T47D (cell line): ENCODE data around the gene CCDC7.
"Not testable (repeated sequence)": the region's sequence is repeated elsewhere in the genome, so short reads cannot be mapped to it uniquely, and the experiment has no call there.

Experiments
- DNase-seq, 2 experiments: peaks; one replicate each; pipeline versions ENCODE4 v3.0.0 to v3.0.0-alpha.2; 2011 to 2012; ENCODE audit warnings: low read depth in 1 of 2, low spot score in 1 of 2
- JUND ChIP-seq: IDR thresholded peaks from 2 replicates; pipeline ENCODE4 v1.6.1; 2012; ENCODE audit warnings: low read depth
- in situ Hi-C: cut with HindIII; loops from 2 replicates; pipeline ENCODE4 v1.10.0; 2016; ENCODE audit warnings: low sequenced_read_pairs, low pct_unique_long_range_greater_than_20kb

CCDC7 gene

DNA sequence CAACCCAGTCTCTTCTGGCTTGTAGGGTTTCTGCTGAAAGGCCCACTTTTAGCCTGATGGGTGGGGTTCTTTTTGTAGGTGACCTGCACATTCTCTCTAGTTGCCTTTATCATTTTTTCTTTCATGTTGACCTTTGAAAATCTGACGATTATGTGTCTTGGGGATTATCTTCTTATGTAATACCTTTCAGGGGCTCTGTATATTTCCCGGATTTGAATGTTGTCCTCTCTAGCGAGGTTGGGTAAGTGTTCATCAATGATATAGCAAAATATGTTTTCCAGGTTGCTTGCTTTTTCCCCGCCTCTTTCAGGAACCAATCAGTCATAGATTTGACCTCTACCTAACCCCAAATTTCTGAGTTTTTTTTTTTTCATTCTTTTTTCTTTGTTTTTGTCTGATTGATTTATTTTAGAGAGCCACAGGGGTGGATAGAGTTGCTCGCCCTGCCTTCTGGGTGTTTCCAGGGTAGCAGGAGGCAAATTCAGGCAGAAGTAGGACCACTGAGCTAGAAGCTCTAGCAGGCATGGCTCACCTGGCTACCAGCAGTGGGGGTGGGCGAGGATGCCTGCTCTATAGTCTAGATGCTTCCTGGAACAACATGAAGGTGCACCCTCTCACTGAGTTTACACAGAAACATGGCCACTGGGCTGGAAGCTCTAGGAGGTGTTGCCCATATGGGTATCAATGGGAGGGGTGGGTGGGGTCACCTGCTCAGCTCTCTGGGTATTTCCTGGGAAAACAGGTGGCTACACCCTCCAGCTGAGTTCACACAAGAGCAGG is 94.9 kb downstream of the CCDC7 start:
- no peak for DNase-seq
- in situ Hi-C loops = no loop called here
- TF ChIP-seq JUND = no peak

DNA sequence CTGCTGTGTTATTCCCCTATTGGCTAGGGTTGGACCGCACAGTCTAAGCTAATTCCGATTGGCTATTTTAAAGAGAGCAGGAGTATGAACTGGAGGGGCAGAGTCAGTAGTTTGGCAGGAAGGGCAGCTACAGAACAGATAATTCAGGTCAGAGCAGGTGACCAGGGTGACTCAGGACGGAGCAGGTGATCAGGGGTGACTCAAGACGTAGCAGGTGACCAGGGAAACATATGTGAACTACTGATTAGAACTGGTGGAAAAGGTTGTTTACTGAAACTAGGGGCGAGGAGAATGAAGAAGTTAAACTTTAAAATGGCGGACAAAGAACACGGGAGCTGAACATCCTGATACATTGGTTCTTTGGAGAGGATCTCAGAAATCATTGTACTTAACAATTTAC is 102.3 kb downstream of the CCDC7 start:
- DNase-seq = no peak
- in situ Hi-C loops = no loop called here
- TF ChIP-seq JUND = no peak

DNA sequence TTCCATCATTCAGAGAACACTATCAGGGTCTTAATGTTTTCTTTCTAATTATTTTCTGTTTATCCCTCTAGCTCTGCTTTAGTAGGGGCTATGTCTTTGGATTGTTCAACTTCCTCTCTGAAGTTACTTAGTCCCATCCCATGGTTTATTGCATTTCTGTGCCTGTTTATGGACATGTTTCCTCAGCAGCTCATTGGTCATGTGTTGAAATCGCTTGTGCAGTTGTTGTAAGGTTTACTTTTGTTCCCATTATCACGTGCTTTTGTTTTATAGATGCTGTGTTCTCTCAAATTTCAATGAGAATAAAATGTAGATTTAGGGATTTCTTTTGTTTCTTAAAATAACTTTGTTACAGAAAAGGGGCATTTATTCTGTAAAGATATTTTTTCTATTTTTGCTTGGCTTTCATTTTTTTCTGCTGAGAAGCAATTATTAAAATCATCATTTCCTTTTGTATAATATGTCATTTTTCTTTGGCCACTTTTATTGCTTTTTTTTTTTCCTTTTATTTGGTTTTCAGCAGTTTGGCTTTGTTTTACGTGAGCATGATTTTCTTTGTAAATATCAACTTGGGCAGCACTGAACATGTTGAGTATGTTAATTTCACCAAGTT is 110.9 kb downstream of the CCDC7 start:
- no peak for DNase-seq
- TF ChIP-seq JUND = no peak
- in situ Hi-C loops = no loop called here

GRCh38 chr10:32562695-32563094 is 116.8 kb downstream of the CCDC7 start:
- DNase-seq, in situ Hi-C loops: not testable (repeated sequence)

GRCh38 chr10:32577448-32577847 is 131.5 kb downstream of the CCDC7 start:
- in situ Hi-C loops = no loop called here
- no peak for DNase-seq
- no peak for TF ChIP-seq JUND

GRCh38 chr10:32582946-32583345 is 137.0 kb downstream of the CCDC7 start:
- TF ChIP-seq JUND = no peak
- in situ Hi-C loops = no loop called here
- no peak for DNase-seq

DNA sequence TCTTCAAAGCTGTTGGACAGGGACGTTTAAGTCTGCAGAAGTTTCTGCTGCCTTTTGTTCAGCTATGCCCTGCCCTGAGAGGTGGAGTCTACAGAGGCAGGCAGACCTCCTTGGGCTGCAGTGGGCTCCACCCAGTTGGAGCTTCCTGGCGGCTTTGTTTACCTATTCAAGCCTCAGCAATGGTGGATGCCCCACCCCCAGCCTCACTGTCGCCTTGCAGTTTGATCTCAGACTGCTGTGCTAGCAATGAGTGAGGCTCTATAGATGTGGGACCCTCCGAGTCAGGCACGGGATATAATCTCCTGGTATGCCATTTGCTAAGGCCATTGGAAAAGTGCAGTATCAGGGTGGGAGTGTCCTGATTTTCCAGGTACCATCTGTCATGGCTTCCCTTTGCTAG is 152.1 kb downstream of the CCDC7 start:
- DNase-seq, in situ Hi-C loops: not testable (repeated sequence)

GRCh38 chr10:32600317-32600716 is 154.4 kb downstream of the CCDC7 start:
- TF ChIP-seq JUND = no peak
- DNase-seq = no peak
- in situ Hi-C loops = no loop called here

DNA sequence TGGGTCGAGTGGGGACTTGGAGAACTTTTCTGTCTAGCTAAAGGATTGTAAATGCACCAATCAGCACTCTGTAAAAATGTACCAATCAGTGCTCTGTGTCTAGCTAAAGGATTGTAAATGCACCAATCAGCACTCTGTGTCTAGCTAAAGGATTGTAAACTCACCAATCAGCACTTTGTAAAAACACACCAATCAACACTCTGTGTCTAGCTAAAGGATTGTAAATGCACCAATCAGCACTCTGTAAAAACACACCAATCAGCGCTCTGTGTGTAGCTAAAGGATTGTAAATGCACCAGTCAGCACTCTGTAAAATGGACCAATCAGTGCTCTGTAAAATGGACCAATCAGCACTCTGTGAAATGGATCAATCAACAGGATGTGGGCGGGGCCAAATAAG is 155.6 kb downstream of the CCDC7 start:
- in situ Hi-C loops, DNase-seq: not testable (repeated sequence)

- in situ Hi-C loops = no loop called here
- no peak for TF ChIP-seq JUND
- DNase-seq = no peak
These were observed 159.8 kb downstream of the CCDC7 start for GRCh38 chr10:32605787-32606186.

GRCh38 chr10:32610543-32610942 is 164.6 kb downstream of the CCDC7 start:
- DNase-seq, in situ Hi-C loops: not testable (repeated sequence)

DNA sequence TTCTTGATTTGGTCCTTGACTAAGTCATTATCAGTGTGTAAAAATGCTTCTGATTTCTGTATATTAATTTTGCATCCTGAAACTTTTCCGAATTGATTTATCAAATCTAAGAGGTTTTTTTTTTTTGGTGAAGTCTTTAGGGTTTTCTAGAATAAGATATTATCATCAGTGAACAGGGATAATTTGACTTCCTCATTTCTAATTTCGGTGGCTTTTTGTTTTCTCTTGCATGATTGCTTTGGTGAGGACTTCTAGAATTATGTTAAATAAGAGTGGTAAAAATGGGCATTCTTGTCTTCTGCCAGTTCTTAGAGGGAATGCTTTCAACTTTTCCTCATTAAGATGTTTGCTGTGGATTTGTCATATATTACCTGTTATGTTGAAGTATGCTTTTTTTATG is 170.5 kb downstream of the CCDC7 start:
- TF ChIP-seq JUND = no peak
- in situ Hi-C loops = no loop called here
- no peak for DNase-seq

GRCh38 chr10:32618482-32618881 is 172.5 kb downstream of the CCDC7 start:
- in situ Hi-C loops = no loop called here
- no peak for TF ChIP-seq JUND
- no peak for DNase-seq

DNA sequence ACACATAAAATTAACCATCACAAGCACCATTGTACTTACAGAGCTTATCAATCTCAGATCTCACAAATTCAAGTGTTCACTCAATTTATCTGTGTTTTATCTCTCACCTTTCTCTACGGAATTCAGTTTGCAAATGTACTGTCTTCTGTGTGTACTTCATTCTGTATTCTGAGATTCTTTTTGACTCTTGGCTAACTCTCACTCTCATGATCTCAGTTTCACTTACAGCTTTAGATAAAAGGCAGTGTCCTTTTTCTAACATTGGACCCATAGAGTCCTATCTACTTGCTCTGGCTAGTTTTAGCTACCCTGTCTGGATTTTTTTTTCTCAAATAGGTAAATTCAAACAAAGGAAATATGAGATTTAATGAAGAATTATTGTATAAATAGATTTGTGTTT is 176.0 kb downstream of the CCDC7 start:
- no peak for DNase-seq
- no peak for TF ChIP-seq JUND
- in situ Hi-C loops = no loop called here
